IPS DF 6.9 (cell line): ENCODE results near the gene RPL35.

ENCODE experiments used
- DNase-seq: peaks from one replicate; pipeline ENCODE4 v3.0.0-alpha.2; 2013; ENCODE audit warnings: low read depth, low spot score
- H3K27ac ChIP-seq: one replicate; pipeline ENCODE4 v1.5.1; 2013; ENCODE audit warnings: low read length, control low read depth
- H3K27me3 ChIP-seq: 2 replicates; pipeline ENCODE4 v1.6.1; 2013; ENCODE audit warnings: mild to moderate bottlenecking, low read length; ENCODE audit not compliant: control insufficient read depth, insufficient read depth
- H3K36me3 ChIP-seq: 2 replicates; pipeline ENCODE4 v1.6.1; 2013; ENCODE audit warnings: low read length; ENCODE audit not compliant: control insufficient read depth, insufficient read depth
- H3K4me1 ChIP-seq: 2 replicates; pipeline ENCODE4 v1.6.1; 2013; ENCODE audit warnings: low read length; ENCODE audit not compliant: control insufficient read depth, insufficient read depth
- H3K4me3 ChIP-seq: 2 replicates; pipeline ENCODE4 v1.5.1; 2013; ENCODE audit warnings: mild to moderate bottlenecking, low read length
- H3K9me3 ChIP-seq: 2 replicates; pipeline ENCODE4 v1.6.1; 2013; ENCODE audit warnings: low read length, inconsistent platforms; ENCODE audit not compliant: control insufficient read depth, insufficient read depth
- WGBS: extraction: QIAGEN DNeasy Blood & Tissue Kit; methylation state at CpG from one replicate; pipeline ENCODE4 v1.1.7; 2013; ENCODE audit warnings: mixed read lengths, missing lambda C conversion rate; ENCODE audit not compliant: insufficient read length, insufficient coverage; 5-methylcytosine and 5-hydroxymethylcytosine counted together

The RPL35 gene

DNA sequence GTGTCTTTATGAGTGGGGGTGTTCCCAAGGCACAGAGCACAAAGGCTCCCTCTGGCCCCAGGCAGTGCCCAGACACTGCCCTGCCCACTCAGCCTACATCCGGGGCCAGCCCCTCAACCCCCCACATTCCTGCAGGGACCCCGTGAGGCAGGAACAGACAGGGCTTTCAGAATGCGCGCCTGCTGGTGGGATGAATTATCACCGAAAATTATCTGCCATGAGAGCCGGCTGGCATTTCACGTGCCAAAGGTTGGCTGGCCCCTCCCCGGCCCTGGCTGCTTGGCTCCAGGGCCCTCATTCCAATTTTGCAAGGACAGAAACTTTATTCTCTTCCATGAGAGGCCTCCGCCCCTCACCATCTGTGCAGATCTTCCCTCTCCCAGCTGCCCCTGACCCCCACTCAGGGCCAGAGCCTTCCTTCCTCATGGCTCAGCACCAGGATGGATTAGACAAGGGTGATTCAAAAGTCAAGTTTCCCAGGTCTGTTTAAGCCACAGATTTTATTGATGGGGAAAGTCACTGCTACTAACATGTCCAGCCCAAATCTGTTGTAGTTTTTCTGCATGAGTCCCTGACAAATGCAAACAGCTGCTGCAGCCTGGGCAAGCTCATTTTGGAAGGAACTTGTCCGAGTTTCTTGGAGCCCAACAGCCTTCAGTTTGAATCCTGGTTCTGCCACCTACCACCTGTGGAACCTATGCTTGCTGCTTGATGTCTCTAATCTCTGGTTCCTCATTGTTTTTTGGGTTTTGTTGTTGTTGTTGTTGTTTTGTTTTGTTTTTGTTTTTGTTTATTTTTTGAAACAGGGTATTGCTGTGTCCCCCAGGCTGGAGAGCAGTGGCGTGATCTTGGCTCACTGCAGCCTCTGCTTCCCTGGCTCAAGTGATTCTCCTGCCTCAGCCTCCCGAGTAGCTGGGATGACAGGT lies 40.8 kb downstream of the RPL35 start:
- no peaks in the 10 kb centered on the region for H3K36me3 ChIP-seq
- no peak overlapping the region for H3K4me3 ChIP-seq
- H3K9me3 ChIP-seq = no peaks in the 10 kb centered on the region
- no peak overlapping the region for H3K27ac ChIP-seq
- no peaks in the 10 kb centered on the region for H3K4me1 ChIP-seq
- WGBS = no CpG with 5 or more reads among the region's 12 CpGs
- DNase-seq = no peak
- no peaks in the 10 kb centered on the region for H3K27me3 ChIP-seq

DNA sequence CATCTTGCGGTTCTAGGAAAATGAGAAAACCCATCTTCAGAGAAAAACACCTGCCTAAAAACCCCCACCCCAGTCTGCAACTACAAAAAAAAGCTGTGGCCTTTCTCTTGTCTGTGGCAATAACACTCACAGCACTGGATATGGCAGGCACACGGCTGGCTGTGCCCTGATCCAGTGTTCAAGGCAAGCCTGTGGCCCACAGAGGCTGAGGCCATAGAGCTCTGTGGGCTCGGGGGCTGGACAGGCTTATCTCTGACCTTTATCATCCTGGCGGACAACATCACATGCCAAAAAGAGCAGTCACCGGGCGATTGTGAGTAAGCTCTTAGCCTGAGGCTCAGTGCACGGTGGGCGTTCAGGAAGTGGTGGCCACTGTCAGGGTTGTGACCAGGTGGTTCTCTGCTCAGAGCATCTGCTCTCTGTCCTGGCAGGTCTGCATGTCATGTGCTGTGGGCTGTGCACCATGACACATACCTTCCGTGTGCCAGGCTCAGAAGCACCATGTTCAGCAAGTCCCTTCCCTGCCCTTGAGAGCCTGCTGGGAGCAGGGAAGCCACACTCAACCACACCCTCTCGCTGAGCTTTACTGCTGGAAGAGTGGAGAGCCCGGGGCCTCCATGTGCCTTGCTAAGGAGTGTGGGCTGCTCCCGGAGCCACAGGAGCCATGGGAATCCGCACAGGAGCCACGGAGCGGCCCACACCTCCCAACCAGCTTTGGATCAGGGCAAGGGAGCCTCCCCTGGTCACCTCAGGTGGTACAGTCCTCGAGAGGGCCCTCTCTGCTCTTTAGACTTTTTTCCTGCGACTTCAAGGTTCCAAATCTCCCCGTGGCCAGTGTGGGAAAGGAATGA lies 43.1 kb downstream of the RPL35 start:
- H3K9me3 ChIP-seq = no peaks in the 10 kb centered on the region
- WGBS = no CpG with 5 or more reads among the region's 18 CpGs
- H3K36me3 ChIP-seq = no peaks in the 10 kb centered on the region
- no peak for DNase-seq
- no peaks in the 10 kb centered on the region for H3K4me1 ChIP-seq
- H3K27me3 ChIP-seq = no peaks in the 10 kb centered on the region
- H3K27ac ChIP-seq = no peak overlapping the region
- H3K4me3 ChIP-seq = no peak overlapping the region

DNA sequence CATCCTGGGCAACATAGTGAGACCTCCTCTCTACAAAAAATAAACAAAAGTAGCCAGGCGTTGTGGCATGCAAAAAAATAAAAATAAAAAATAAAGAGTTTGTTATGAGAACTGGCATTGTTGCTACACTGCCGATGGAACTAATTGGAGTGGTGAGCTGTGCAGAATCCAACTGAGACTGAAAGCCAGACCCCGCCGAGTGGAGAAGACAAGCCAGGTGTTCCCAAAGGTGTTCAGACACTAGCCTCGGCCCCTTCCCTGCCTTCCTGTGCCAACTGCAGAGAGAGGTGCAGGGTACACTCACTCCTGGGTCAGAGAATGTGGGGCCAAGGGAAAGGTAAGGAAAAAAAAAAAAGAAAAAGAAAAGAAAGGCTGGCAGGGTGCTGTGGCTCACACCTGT lies 46.2 kb downstream of the RPL35 start:
- Histone ChIP-seq H3K27ac (no peak overlapping the region), H3K4me3 (no peak overlapping the region), H3K36me3 (no peaks in the 10 kb centered on the region), H3K27me3 (no peaks in the 10 kb centered on the region), H3K4me1 (peaks cover 9% of the 10 kb centered on the region; the same call in 1 of the 2 replicates), H3K9me3 (no peaks in the 10 kb centered on the region)
- WGBS = no CpG with 5 or more reads among the region's 5 CpGs
- no peak for DNase-seq

DNA sequence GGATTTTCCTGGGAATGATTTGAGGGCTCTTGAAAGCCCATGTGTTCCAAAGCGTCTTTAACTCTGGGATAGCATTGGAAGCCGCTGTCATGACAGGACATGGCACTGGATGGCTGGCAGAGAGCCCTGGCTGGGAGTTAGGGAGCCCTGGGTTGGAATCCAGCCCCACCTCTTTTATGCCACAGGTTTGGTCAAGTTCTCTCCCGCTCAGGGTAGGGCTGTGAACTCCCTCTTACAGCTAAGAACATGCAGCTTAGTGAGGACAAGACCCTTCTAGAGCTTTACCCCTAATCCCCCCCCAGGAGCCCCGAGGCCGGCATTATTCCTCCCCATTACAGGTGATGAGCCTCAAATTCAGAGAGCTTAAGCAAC lies 47.6 kb downstream of the RPL35 start:
- Histone ChIP-seq H3K4me3 (no peak overlapping the region), H3K27ac (no peak overlapping the region), H3K36me3 (0 out of 2 replicates have a peak, but pooled peaks cover 2% of the 10 kb centered on the region), H3K9me3 (no peaks in the 10 kb centered on the region), H3K4me1 (peaks cover 11% of the 10 kb centered on the region; the same call in 1 of the 2 replicates), H3K27me3 (no peaks in the 10 kb centered on the region)
- no CpG with 5 or more reads among the region's 5 CpGs for WGBS
- DNase-seq = no peak

DNA sequence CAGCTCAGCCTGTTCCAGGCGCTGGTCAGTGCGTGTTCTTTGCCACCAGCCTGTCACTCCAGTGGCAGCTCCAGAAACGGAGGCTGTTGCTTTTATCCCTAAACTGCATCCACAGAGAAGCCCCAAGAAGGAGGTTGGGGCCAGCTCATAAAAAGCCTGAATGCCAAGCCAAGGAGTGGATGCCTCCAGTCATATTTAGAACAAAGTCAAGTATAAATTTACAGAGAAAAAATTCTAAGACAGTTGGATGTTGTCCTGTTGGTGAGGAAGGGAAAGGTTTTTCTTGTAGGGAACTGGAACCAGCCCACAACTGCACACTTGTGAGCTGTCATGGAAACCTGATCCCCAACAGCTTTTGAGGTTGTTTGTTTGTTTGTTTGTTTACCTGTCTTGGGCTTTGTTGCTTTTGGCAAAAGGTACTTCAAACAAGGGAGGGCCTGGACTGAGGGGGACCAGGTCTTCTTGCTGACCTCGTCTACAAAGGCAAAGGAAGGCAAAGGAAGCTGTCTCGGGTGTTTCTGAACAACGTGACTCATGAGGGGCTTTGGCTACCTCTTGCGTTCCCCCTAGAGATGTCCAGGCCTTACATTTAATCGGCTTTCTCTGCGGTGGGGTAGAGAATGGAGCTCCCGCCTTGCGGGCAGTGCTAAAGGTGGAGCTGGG lies 48.1 kb downstream of the RPL35 start:
- Histone ChIP-seq H3K9me3 (no peaks in the 10 kb centered on the region), H3K4me1 (peaks cover 11% of the 10 kb centered on the region; the same call in 1 of the 2 replicates), H3K36me3 (0 out of 2 replicates have a peak, but pooled peaks cover 2% of the 10 kb centered on the region), H3K4me3 (no peak overlapping the region), H3K27ac (no peak overlapping the region), H3K27me3 (no peaks in the 10 kb centered on the region)
- WGBS = no CpG with 5 or more reads among the region's 11 CpGs
- no peak for DNase-seq

DNA sequence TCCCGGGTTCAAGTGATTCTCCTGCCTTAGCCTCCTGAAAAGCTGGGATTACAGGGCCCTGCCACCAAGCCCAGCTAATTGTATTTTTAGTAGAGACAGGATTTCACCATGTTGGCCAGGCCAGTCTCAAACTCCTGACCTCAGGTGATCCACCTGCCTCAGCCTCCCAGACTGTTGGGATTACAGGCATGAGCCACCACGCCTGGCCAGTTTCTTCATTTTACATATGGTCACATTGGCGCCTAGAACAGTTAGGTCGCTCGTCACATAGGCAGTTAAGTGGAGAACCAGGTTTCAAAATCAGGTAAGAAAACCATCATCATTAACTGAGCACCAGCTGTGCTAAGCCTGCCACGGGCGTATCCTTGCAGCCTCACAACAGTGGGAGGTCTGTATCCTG lies 48.7 kb downstream of the RPL35 start:
- no peak for DNase-seq
- no peaks in the 10 kb centered on the region for H3K9me3 ChIP-seq
- WGBS = no CpG with 5 or more reads among the region's 7 CpGs
- H3K27ac ChIP-seq = no peak overlapping the region
- peaks cover 11% of the 10 kb centered on the region; the same call in 1 of the 2 replicates for H3K4me1 ChIP-seq
- 0 out of 2 replicates have a peak, but pooled peaks cover 2% of the 10 kb centered on the region for H3K36me3 ChIP-seq
- no peaks in the 10 kb centered on the region for H3K27me3 ChIP-seq
- no peak overlapping the region for H3K4me3 ChIP-seq

DNA sequence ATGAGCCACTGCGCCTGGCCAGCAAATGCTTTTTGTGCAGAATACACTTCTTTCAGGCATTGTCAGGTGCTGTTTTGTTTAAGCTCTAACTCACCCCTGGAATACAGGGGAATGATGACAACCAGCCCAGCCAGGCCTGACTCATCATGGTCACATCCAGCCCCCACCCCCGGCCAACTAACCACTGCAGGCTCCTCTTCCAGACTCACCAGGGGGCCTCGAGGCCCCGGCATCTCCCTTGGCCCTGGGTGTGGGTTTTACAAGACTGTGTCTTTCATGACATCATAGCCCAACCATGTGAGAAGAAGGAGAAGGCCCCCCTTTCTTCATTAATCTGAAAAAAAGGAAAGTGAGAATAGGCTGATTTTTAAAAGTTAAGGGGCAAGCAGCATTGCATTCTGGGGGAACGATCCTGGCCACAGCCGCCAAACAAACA lies 49.3 kb downstream of the RPL35 start:
- Histone ChIP-seq H3K9me3 (no peaks in the 10 kb centered on the region), H3K27me3 (no peaks in the 10 kb centered on the region), H3K27ac (no peak overlapping the region), H3K4me3 (no peak overlapping the region), H3K36me3 (0 out of 2 replicates have a peak, but pooled peaks cover 2% of the 10 kb centered on the region), H3K4me1 (peaks cover 11% of the 10 kb centered on the region)
- WGBS = no CpG with 5 or more reads among the region's 6 CpGs
- no peak for DNase-seq

DNA sequence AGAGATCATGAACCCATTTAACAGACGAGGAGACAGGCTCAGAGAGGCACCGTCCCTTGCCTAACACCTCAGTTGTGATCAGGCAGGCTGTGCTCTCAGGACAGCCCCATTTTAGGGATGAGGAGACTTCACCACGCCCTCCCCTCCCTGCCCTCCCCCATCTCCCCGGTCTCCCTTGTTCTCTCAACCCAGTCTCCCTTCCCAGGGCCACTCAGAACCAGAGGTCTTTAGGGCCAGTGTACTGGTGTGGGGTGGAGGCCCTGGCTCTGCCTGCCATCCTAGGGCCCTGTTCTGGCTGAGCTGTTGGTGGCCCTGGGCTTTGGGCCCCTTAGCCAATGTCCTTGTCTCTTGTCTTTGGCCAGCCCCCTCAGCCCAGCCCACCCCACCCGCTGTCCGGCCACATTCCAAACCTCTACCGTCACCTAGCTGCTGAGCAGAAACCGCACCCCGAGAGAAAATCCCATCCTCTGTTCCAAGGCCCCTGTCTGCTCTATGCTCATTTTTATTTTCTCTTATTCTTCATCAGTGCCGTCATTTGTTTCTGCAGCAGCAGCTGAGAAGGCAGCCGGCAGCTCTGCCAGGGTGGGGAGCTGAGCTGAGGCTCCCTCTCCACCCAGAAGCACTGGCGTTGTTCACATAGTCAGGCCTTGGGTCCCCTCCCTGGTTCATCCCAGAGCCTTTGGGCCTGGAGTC lies 50.9 kb downstream of the RPL35 start:
- WGBS = no CpG with 5 or more reads among the region's 12 CpGs
- Histone ChIP-seq H3K27ac (no peak overlapping the region), H3K27me3 (no peaks in the 10 kb centered on the region), H3K36me3 (0 out of 2 replicates have a peak, but pooled peaks cover 2% of the 10 kb centered on the region), H3K4me3 (no peak overlapping the region), H3K4me1 (peaks cover 11% of the 10 kb centered on the region), H3K9me3 (no peaks in the 10 kb centered on the region)
- peak; percentile 78 for DNase-seq

DNA sequence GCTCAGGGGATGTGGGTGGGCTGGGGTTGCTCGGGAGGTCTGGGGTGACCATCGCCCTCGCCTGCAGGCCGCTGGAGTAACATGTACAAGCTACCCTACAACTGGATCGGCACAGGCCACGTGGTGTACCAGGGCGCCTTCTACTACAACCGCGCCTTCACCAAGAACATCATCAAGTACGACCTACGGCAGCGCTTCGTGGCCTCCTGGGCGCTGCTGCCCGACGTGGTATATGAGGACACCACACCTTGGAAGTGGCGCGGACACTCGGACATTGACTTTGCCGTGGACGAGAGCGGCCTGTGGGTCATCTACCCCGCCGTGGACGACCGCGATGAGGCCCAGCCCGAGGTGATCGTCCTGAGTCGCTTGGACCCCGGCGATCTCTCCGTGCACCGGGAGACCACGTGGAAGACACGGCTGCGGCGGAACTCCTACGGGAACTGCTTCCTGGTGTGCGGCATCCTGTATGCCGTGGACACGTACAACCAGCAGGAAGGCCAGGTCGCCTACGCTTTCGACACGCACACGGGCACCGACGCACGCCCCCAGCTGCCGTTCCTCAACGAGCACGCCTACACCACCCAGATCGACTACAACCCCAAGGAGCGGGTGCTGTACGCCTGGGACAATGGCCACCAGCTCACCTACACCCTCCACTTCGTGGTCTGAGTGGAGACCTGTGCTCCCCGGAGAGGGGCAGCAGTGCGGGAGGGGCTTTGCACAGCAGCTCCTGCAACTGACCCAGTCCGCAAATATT lies 51.8 kb downstream of the RPL35 start:
- Histone ChIP-seq H3K27me3 (no peaks in the 10 kb centered on the region), H3K4me1 (peaks cover 11% of the 10 kb centered on the region), H3K27ac (no peak overlapping the region), H3K9me3 (no peaks in the 10 kb centered on the region), H3K36me3 (0 out of 2 replicates have a peak, but pooled peaks cover 2% of the 10 kb centered on the region), H3K4me3 (no peak overlapping the region)
- no CpG with 5 or more reads among the region's 60 CpGs for WGBS
- no peak for DNase-seq
